Body of pancreas (tissue), 4 donors: ENCODE results near the gene NUDT7. TPM values are rescaled to one million over a fixed set of nuclear protein-coding genes. Genes with fewer than 3 reads are reported as not detected.

Experiments
- ATAC-seq: fragments of 150-250 bp; one replicate; pipeline ENCODE4 v1.9.1; 2016
- DNase-seq, 4 donors: peaks; one replicate each; pipeline ENCODE4 v3.0.0-alpha.2; 2019
- H3K27ac ChIP-seq, 4 donors: fragments of 200-600 bp; sonication (generic); 1 replicate in 3 of 4; 2 replicates in 1 of 4; pipeline versions ENCODE4 v1.5.1 to v1.6.1; 2016 to 2019; ENCODE audit warnings: mild to moderate bottlenecking in 1 of 4, mixed read lengths in 1 of 4, moderate library complexity in 1 of 4
- H3K27me3 ChIP-seq, 2 donors: fragments of 200-600 bp; sonication (generic); one replicate each; pipeline ENCODE4 v1.6.0; 2016; ENCODE audit warnings: mild to moderate bottlenecking in 1 of 2
- H3K36me3 ChIP-seq, 2 donors: fragments of 200-600 bp; sonication (generic); replicated peaks in 1 of 2; 2 replicates each; pipeline ENCODE4 v1.5.1; 2016; ENCODE audit warnings: low read depth in 2 of 2; ENCODE audit not compliant: insufficient read depth in 1 of 2
- H3K4me1 ChIP-seq: fragments of 200-600 bp; sonication (generic); one replicate; pipeline ENCODE4 v1.6.0; 2016
- H3K4me3 ChIP-seq, 2 donors: fragments of 200-600 bp; sonication (generic); 1 replicate in 1 of 2; 2 replicates in 1 of 2; pipeline ENCODE4 v1.5.1; 2016 to 2019
- H3K9me3 ChIP-seq, 3 donors: fragments of 200-600 bp; sonication (generic); 1 replicate in 2 of 3; 2 replicates in 1 of 3; pipeline ENCODE4 v1.5.1; 2016
- POLR2A ChIP-seq, 3 donors: fragments of 450-650 bp; IDR thresholded peaks; one replicate each; pipeline ENCODE4 v1.6.1; 2016; ENCODE audit warnings: antibody characterized with exemption in 3 of 3, mild to moderate bottlenecking in 2 of 3
- WGBS, 2 donors: methylation state at CpG; one replicate each; pipeline ENCODE4 v1.1.5; 2017; 5-methylcytosine and 5-hydroxymethylcytosine counted together
- intact Hi-C: fragments of 100-400 bp; cut with DNase I; formaldehyde crosslinking; loops from one replicate; pipeline ENCODE4 v1.15.1; 2023
- total RNA-seq, 2 donors: library from RNA; depleted of rRNA; stranded (reverse); fragments of >200 nt; gene quantifications; one replicate each; pipeline ENCODE4 v1.1.0, GENCODE V29; 2016
- TF ChIP-seq, protein P1 (sequence below), 7 experiments: fragments of 450-650 bp in 4 of 7; fragments of 200-600 bp in 3 of 7; sonication (generic) in 3 of 7; IDR thresholded peaks; one replicate each; pipeline ENCODE4 v1.5.1; 2016 to 2019; ENCODE audit warnings: antibody characterized with exemption in 7 of 7

Gene NUDT7
- total RNA-seq, 2 donors from 2014 or later, result 5.2 to 9.2 TPM

DNA sequence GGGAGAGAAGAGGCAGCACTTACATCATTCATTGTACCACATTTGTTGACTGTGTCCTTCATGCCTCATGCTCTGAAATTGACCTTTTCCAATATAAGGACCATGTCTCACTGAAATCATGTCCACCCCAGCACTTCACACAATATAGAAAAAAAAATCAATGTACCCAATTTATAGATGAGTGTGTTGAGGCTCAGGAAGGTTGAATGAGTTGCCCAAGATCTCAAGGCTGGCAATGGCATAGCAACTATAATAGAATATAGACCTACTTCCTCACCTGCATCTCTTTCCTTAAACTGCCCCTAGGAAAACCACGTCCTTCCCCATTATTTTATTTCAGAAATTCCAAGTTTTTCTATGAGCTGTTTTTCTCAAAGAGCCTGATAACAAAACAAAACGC lies 65.1 kb downstream of the NUDT7 start:
- no peaks in the 10 kb centered on the region for H3K36me3 ChIP-seq
- intact Hi-C loops, result no loop called here
- WGBS, 2 donors, result 37 to 38% methylated on average over 2 of the region's 2 CpGs
- H3K4me3 ChIP-seq, result no peak overlapping the region
- no peak overlapping the region for H3K27ac ChIP-seq
- no peaks in the 10 kb centered on the region for H3K9me3 ChIP-seq
- TF ChIP-seq, protein P1, sequence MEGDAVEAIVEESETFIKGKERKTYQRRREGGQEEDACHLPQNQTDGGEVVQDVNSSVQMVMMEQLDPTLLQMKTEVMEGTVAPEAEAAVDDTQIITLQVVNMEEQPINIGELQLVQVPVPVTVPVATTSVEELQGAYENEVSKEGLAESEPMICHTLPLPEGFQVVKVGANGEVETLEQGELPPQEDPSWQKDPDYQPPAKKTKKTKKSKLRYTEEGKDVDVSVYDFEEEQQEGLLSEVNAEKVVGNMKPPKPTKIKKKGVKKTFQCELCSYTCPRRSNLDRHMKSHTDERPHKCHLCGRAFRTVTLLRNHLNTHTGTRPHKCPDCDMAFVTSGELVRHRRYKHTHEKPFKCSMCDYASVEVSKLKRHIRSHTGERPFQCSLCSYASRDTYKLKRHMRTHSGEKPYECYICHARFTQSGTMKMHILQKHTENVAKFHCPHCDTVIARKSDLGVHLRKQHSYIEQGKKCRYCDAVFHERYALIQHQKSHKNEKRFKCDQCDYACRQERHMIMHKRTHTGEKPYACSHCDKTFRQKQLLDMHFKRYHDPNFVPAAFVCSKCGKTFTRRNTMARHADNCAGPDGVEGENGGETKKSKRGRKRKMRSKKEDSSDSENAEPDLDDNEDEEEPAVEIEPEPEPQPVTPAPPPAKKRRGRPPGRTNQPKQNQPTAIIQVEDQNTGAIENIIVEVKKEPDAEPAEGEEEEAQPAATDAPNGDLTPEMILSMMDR (IDR thresholded peaks at IDR 0.05), result no peak
- TF ChIP-seq POLR2A (IDR thresholded peaks at IDR 0.05), result no peak
- DNase-seq (no peak), ATAC-seq (no peak)
- peaks cover 0 to 16% of the 10 kb centered on the region in 2 donors for H3K27me3 ChIP-seq
- H3K4me1 ChIP-seq, result peaks cover 17% of the 10 kb centered on the region

DNA sequence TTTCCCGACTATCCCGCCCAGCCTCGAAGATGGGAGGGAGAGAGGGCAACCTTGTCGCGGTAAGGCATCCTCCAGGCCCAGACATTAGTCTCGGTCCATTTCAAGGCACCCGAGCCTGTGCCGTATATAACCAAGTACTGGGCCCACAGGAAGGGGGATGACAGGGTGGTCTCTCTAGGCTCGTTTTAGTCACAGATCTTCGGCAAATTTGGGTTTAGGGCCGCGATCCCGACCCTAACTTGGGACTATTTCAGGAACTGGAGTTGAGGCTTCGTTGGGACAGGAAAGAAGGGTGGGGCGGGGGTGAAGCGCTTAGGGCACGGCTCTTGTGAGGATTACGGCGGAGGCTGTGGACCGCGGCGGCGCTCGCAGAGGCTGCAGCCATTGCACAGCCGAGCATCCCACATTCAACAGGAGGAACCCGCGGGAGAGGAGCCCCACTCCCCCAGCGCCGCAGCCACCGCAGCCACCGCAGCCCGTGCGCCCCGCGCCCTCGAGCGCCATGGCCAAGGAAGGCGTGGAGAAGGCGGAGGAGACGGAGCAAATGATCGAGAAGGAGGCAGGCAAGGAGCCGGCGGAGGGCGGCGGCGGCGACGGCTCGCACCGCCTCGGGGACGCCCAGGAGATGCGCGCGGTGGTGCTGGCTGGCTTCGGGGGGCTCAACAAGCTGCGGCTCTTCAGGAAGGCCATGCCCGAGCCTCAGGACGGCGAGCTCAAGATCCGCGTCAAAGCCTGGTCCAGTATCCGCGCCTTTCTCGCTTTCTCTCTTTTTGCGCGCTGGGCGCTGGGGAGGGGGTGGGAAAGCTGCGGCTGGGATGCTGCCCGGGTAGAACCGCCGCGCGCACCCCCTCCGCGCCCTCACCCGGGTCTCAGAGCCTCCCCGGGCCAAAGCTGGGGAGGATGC lies 66.1 kb downstream of the NUDT7 start, which contains the start of gene VAT1L:
TSS of gene VAT1L (plus strand) at position 384 of the 904 bp plus-strand sequence. CDS start at position 503, 119 bp downstream.
- DNase-seq (peak in 1 of 4 donors; percentile 37), ATAC-seq (no peak)
- Histone ChIP-seq H3K9me3 (no peaks in the 10 kb centered on the region), H3K27ac (no peak within 1 kb of the TSS), H3K36me3 (no peaks in the 10 kb centered on the region), H3K27me3 (peaks cover 0 to 16% of the 10 kb centered on the region in 2 donors), H3K4me3 (no peak within 1 kb of the TSS), H3K4me1 (peaks cover 17% of the 10 kb centered on the region)
- WGBS, 2 donors, result 1 to 3% methylated on average over 10 to 76 of the region's 78 CpGs
- intact Hi-C loops, result no loop called here
- no peak for TF ChIP-seq POLR2A (IDR thresholded peaks at IDR 0.05)
- TF ChIP-seq, protein P1 (IDR thresholded peaks at IDR 0.05), result no peak

DNA sequence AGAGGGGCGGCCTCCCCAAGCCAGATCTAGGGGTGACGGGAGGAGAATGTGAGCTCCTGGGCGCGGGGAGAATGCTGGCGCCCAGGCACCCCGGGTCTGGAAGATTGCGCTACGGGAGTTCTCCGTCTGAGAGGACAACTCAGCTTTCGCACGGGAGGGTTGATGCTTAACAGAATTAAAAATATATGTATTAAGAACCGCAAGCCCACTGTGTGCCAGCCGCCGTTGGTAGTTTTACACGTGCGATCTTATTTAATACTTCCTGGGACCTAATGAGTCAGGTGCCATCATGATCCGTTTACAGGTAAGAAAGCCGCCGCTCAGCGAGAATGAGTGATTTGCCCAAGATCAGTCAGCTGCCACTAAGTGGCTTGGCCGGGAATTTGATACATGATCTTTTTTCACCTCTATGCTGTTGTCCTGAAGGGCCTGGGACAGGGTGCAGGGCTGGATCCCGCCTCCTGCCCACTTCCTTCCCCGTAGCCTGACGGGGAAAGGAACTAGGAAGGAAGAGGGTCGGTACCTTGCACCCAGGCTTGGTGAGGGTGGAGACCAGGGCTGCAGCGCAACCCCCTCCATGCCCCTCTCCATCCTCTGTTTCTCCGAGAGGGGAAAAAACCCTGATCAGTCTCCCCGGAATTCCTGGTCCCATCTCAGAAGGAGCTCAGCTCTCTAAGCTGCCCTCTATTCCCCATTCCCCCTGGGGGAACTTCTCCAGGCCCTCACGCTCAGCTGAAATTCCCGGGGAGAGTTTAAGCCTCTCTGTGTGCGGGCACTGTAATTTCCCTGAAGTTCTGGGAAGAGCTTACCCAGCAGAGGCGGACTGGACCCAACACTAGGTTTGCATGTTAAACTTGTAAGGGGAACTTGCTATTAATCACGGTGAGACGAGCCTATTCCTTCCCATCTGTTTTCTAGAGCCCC lies 67.0 kb downstream of the NUDT7 start:
- Histone ChIP-seq H3K36me3 (no peaks in the 10 kb centered on the region), H3K9me3 (no peaks in the 10 kb centered on the region), H3K4me1 (peaks cover 17% of the 10 kb centered on the region), H3K27me3 (peaks cover 0 to 16% of the 10 kb centered on the region in 2 donors), H3K27ac (no peak overlapping the region), H3K4me3 (no peak overlapping the region)
- ATAC-seq (no peak), DNase-seq (no peak)
- no peak for TF ChIP-seq POLR2A (IDR thresholded peaks at IDR 0.05)
- TF ChIP-seq, protein P1 (IDR thresholded peaks at IDR 0.05), result no peak
- intact Hi-C loops, result no loop called here
- 7 to 10% methylated on average over 34 of the region's 34 CpGs for WGBS, 2 donors

DNA sequence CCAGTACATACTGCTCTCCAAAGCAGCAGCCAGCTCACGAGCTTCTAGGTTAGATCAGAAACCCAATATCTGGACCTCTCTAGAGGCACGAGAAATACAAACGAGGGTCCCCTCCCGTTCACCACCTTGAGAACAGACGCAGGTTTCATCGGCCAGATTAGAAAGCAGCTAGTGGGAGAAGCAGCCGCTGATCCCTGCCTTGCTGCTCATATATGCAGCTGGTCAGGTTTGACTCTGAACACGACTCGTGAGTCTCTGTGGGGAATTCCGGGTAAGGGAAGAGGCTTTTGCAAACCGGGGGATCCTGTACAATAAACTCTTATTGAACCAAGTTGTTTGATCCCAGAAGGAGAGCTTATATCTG lies 67.7 kb downstream of the NUDT7 start:
- intact Hi-C loops, result no loop called here

DNA sequence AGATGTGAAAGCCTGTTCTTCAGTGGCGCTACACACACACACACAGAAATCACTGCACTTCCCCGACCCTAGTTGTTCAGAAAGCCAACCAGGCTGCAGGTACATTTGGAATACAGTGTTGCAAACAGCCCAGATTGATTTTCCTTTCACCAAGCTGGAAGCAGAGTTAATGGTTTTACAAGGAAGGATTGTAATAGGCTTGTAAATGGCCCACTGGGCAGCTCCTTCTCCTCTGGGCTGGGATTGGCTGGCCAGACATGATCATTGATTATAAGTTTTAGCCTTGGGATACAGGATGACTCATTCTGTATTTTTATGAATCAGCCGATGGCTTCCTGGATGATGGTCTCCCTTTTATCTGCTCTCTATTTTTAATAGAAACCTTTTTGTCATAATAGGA lies 68.6 kb downstream of the NUDT7 start:
- Histone ChIP-seq H3K9me3 (no peaks in the 10 kb centered on the region), H3K27me3 (peaks cover 0 to 16% of the 10 kb centered on the region in 2 donors), H3K4me1 (peaks cover 17% of the 10 kb centered on the region), H3K36me3 (no peaks in the 10 kb centered on the region), H3K4me3 (no peak overlapping the region), H3K27ac (no peak overlapping the region)
- DNase-seq (no peak), ATAC-seq (peak; percentile 24)
- TF ChIP-seq, protein P1 (IDR thresholded peaks at IDR 0.05), result no peak
- TF ChIP-seq POLR2A (IDR thresholded peaks at IDR 0.05), result no peak
- intact Hi-C loops, result no loop called here
- WGBS, 2 donors, result 38 to 42% methylated on average over 3 of the region's 3 CpGs

More for the DNA sequence above, 67.7 kb downstream of the NUDT7 start:
- peaks cover 0 to 16% of the 10 kb centered on the region in 2 donors for H3K27me3 ChIP-seq
- no peaks in the 10 kb centered on the region for H3K36me3 ChIP-seq
- WGBS, 2 donors, result 8 to 26% methylated on average over 8 to 11 of the region's 11 CpGs
- DNase-seq (no peak), ATAC-seq (no peak)
- H3K9me3 ChIP-seq, result no peaks in the 10 kb centered on the region
- peaks cover 17% of the 10 kb centered on the region for H3K4me1 ChIP-seq
- no peak overlapping the region for H3K27ac ChIP-seq
- H3K4me3 ChIP-seq, result no peak overlapping the region
- no peak for TF ChIP-seq POLR2A (IDR thresholded peaks at IDR 0.05)
